OCI-LY1 (cell line): ENCODE results near the gene CCNB1.

Source experiments
- CTCF ChIP-seq: fragments of 200-600 bp; sonication (generic), shearing (Covaris generic); IDR thresholded peaks from 2 replicates; pipeline ENCODE4 v1.5.1; 2017; ENCODE audit warnings: mild to moderate bottlenecking, antibody characterized with exemption, low read length, moderate library complexity, mixed read lengths
- EZH2 ChIP-seq: fragments of 200-600 bp; sonication (generic), shearing (Covaris generic); IDR thresholded peaks from 2 replicates; pipeline ENCODE4 v1.8.0; 2017; ENCODE audit warnings: borderline replicate concordance, mixed run types, mild to moderate bottlenecking, antibody characterized with exemption, low read length, moderate library complexity, mixed read lengths

- TF ChIP-seq CTCF = no peak
- TF ChIP-seq EZH2 = no peak
These were observed 17.7 kb downstream of the CCNB1 start for GRCh38 chr5:69184621-69185020.
